NCI-H82 treated with DMSO at 0.1 percent for 48 hours (cell line): ENCODE measurements around the gene TFAP2E.

Experiments
- DNase-seq: peaks from one replicate; lab custom pipeline; 2025; ENCODE audit not compliant: unreplicated experiment; lab: John Stamatoyannopoulos, UW

TFAP2E gene

DNA sequence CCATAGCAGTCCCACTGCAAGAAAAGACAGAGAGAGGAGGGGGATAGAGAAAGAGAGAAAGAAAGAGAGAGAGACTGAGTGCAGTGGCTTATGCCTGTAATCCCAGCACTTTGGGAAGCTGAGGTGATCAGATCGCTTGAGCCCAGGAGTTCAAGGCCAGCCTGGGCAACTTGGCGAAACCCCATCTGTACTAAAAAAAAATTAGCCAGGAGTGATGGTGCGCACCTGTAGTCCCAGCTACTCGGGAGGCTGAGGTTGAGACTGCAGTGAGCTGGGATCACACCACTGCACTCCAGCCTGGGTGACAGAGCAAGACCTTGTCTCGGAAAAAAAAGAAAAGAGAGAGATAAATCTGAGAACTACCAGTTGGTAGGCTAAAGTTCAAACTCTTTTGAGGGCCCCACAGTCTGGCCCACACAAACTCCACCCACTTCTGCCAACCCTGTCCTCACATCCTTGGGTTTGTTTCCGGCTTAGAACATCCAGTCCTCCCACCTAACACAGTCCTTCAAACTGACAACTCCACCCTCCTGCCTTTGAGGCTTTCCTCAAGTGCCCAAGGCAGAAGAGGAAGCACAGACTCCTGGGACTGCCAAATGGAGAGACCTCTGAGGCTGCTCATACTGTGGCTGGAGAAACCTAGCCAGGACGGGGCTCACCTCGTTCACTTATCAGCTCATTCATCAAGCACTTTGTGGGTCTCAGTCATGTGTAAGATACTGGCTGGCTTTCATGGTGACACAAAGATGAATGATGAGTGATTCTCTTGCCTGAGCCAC, 20.1 kb downstream of the TFAP2E start:
- no peak for DNase-seq

- no peak for DNase-seq
Measured at GRCh38 chr1:35594005-35594760, 21.1 kb downstream of the TFAP2E start.

DNA sequence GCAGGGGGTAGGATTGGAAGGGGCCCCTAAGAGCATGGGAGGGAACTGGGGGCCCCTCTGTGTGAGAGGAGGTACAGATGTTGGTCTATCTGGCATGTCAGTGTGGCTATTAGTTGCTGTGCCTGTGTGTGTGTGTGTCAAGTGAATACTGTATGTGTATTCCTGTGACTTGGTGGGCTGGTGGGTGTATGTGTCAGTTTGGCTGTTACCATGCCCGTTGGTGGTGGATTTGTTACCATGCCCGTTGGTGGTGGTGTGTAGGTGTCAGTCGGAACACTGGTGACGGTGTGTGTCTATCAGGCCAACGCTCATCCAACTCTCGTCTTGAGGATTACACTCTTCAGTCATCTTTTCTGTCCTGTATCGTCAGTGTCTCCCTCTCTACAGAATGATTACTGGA, 22.6 kb downstream of the TFAP2E start:
- no peak for DNase-seq

DNA sequence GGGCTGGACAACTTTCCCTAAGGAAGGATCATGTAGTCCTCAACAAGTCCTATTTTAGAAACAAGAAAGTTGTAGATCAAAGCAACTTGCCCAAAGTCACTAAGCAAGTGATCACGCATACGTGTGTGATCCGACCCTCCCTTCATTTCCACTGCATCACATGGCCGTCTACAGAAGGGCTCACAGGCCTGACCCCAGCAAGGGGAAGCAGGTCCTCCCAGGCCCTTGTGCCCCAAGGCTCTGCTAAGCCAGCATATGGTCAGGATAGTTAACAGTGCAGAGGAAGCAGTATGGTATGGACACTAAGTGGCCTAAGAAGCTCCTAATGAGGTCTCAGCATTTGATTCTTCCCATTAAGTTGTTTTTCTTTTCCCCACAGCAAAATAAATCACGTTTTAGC, 24.8 kb downstream of the TFAP2E start:
- DNase-seq, result no peak

- DNase-seq, result no peak
Measured at GRCh38 chr1:35598895-35599294, 25.8 kb downstream of the TFAP2E start.

- no peak for DNase-seq
Measured at GRCh38 chr1:35599411-35599810, 26.3 kb downstream of the TFAP2E start.

DNA sequence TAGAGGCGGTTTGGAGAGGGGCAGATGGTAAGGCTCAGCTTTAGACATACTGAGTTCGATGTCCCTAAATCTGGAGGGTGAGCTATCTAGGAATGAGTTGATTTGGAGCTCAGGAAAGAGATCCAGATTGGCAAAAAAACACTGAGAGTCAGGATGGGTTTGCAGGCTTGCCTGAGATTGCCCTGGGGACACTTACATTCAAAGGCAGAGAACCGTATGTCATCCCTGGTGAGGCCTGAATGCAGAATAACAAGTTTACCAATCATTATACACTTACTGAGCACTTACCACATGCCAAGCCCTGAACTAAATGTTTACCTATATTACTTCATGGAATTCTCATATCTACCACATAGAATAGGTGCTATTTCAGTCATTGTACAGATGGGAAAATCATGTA, 27.5 kb downstream of the TFAP2E start:
- no peak for DNase-seq

DNA sequence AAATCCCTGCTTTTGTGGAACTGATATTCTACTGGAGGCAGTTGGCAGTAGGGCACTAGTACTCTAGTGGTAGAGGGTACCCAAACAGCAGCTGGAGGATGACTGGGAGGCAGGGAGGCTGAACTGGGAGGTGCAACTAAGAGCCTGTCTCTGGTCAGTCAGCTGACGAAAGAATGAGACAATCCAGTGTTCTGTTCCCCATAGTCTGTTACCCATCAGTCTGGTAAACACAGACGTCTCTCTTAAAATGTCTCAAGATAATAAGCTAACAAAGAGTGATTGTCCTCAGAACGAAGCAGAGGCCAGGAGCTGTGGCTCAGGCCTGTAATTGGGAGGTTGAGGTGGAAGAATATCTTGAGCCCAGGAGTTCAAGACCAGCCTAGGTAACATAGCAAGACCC, 30.4 kb downstream of the TFAP2E start:
- no peak for DNase-seq

GRCh38 chr1:35603941-35604340, 30.8 kb downstream of the TFAP2E start:
- DNase-seq, result no peak

- no peak for DNase-seq
Measured at GRCh38 chr1:35605071-35605866, 32.2 kb downstream of the TFAP2E start.

- no peak for DNase-seq
Measured at GRCh38 chr1:35605867-35606182, 32.7 kb downstream of the TFAP2E start.

DNA sequence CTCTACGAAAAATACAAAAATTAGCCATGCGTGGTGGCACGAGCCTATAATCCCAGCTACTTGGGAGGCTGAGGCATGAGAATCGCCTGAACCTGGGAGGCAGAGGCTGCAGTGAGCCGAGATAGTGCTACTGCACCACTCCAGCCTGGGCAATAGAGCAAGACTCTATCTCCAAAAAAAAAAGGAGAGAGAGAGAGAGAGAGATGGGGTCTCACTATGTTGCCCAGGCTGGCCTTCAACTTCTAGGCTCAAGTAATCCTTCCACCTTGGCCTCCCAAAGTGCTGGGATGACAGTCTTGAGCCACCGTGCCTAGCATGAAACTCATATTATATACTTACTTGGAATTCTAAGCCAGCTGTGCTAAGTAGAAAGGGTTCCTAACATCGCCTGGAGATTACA, 38.5 kb downstream of the TFAP2E start:
- DNase-seq, result no peak

DNA sequence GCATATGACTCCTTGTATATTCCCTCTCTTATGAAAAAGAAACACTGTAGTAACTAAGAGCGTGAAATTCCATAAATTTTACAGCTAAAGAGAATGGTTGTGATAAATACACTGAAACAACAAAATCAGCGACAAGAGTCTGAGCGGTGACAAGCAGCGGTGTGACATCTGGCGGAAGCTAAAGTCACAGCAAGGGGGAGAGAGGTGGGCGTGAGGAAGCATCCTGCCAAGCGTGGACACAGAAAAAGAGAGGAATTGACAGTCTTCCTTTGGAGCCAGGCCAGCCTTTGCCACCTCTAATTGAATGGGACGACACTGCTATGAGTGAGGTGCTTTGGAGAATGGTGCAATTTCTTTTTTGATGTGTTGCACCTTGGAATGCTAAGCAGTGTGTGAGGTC, 42.3 kb downstream of the TFAP2E start:
- DNase-seq, result no peak

- DNase-seq, result no peak
Measured at GRCh38 chr1:35619237-35620121, 46.4 kb downstream of the TFAP2E start.

GRCh38 chr1:35622510-35623178, 49.5 kb downstream of the TFAP2E start:
- DNase-seq, result no peak

- no peak for DNase-seq
Measured at GRCh38 chr1:35623832-35624231, 50.7 kb downstream of the TFAP2E start.

DNA sequence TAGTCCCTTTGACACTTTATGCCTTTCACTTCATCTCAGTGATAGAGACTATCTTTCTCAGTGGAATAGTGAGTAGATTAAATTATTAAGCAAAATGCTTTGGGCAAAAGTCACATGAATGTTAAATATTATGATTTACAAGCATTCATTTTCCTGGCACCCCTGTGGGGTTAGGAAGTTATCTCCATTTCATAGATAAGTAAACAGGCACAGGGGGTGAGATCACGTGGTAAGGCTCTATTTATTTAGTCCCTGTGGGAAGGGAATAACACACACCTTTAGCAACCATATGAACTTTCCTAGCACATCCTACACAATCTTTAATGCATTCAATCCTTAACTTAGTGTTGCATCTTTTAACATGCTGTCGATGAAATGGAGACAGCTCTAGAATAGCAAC, 55.9 kb downstream of the TFAP2E start:
- no peak for DNase-seq

DNA sequence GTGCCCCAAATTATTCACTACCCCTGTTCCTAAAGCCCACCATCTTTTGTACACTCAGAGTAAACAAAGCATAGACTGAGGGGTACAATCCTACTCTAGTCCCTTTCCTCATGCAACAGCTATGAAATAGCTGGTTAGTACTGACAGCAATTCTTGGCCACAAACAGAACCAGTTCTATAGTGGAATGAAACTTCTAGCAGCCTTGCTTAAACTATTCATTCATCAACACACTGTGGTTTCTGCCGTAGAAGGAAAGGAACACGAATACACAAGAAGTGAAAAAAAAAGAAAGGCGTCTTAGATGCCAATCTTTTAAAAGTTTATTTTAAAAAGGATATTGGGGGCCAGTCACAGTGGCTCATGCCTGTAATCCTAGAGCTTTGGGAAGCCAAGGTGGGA, 58.3 kb downstream of the TFAP2E start:
- no peak for DNase-seq

DNA sequence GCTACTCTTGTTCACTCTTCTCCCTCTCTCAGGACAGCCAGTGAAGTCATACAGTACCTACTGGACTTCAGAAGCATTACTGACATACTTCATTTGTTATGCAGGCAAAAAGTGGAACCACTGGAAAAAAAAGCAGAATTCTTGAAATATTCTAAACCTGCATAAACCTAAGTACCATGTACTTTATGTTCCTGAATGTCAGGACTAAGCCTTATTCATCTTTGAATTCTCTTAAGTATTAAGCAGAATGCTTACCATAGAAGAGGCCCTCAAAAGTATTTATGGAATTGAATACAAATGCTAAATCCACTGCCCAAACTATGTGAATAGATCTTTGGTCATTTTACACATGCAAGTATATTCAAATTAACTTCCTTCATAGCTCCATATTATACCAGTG, 60.4 kb downstream of the TFAP2E start:
- no peak for DNase-seq

- peak; percentile 84 for DNase-seq
Measured at GRCh38 chr1:35637401-35637809, 64.3 kb downstream of the TFAP2E start.
